Stimulated activated CD4-positive, alpha-beta T cell treated with anti-CD3 and anti-CD28 coated beads, TNF-alpha, amount 100 ng/mL, for 1 hour (primary cell): ENCODE results near the gene NR3C1.

Experiments used
- DNase-seq, 3 donors: peaks; one replicate each; pipeline ENCODE4 v3.0.0-alpha.2; 2020; ENCODE audit warnings: low read depth in 3 of 3, low spot score in 1 of 3

NR3C1 gene

GRCh38 chr5:143239882-143240518 is 163.5 kb downstream of the NR3C1 start:
- no peak for DNase-seq

- no peak for DNase-seq
Measured at GRCh38 chr5:143238620-143239019, 164.9 kb downstream of the NR3C1 start.

- no peak for DNase-seq
Measured at GRCh38 chr5:143237664-143238063, 165.8 kb downstream of the NR3C1 start.

- no peak for DNase-seq
Measured at GRCh38 chr5:143236682-143237081, 166.8 kb downstream of the NR3C1 start.

GRCh38 chr5:143235423-143235822 is 168.1 kb downstream of the NR3C1 start:
- no peak for DNase-seq

GRCh38 chr5:143234162-143234842 is 169.2 kb downstream of the NR3C1 start:
- no peak for DNase-seq

GRCh38 chr5:143233031-143233430 is 170.5 kb downstream of the NR3C1 start:
- no peak for DNase-seq

- no peak for DNase-seq
Measured at GRCh38 chr5:143231973-143232812, 171.3 kb downstream of the NR3C1 start.

DNA sequence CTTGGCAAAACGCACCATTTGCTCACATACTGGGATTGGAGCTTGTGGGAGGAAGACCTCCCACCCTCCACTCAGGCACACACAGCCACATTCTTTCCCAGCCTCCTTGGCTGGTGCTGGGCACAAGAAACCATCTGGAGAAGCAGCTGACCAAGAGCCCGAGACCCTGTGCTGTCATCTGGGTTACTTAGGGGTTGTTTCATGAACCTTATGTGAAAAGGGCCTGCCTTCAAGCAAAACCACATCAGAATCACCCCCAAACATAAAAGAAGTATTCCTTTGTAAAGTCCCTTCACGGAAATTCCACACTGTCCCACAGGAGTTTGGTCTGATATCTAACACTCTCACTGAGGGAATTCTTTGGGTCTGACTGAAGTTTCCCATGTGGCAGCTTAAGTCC is 172.1 kb downstream of the NR3C1 start:
- no peak for DNase-seq

GRCh38 chr5:143230676-143230996 is 172.8 kb downstream of the NR3C1 start:
- DNase-seq, result no peak

GRCh38 chr5:143229896-143230675 is 173.4 kb downstream of the NR3C1 start:
- no peak for DNase-seq

GRCh38 chr5:143229426-143229895 is 174.0 kb downstream of the NR3C1 start:
- DNase-seq, result no peak

DNA sequence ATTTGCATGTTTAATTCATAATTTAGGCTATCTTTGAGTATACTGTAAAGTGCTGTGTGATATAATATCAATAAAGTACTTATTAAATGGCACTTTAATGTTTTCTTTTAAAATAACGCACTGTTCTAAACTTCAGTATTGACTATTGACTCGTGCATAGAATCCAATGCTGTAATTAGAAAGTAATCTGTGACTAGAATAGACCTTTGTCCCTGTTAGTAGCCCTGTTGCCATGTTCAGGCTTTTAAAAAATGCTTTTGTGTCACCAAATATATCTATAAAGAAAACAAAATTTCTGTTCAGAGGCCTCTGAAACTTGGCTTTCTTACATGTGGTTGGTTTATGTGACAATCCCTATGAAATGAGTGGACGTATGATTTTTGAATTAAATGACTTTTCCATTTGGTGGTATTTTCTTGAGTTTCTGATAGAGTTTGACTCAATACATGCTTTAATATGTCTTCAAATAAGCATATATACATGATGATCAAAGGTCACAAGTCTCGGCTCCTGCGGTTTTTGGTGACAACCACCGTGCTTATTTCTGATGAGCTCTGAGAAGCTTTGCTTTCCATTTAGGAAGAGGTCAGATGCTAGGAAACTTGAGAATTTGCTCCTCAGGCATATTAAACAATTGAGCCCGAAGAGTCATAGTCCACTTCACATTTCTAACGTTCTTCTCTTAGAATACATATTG is 174.7 kb downstream of the NR3C1 start:
- DNase-seq, result no peak
